ENCODE data around the gene GALNT9.

The GALNT9 gene

GRCh38 chr12:132291402-132292175, 37.8 kb downstream of the GALNT9 start:
- no peak for TF ChIP-seq CTCF (conservative IDR thresholded peaks at IDR 0.05; ENCODE audit: control insufficient read depth, insufficient read depth, low read depth, low read length)
- H3K4me3 ChIP-seq (ENCODE audit: control insufficient read depth, low read depth, low read length) = no peak overlapping the region
- DNase-seq (ENCODE audit: low read depth) = no peak

DNA sequence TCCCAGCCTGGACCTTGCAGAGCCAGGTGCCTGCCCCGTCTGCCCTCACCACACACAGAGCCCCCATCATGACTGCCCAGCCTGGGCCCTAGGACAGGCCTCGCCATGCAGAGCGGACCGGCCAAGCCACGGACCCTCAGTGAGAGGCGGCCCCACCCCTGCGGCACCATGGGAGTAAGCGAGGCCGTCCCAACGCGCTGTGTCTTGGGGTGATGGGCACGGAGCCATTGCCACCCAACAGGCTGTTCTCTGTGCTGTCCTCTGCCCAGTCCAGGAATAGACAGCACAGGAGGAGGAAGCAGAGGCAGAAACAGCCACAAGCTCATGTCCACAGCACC, 39.2 kb downstream of the GALNT9 start:
- DNase-seq (ENCODE audit: low read depth) = no peak
- TF ChIP-seq CTCF (conservative IDR thresholded peaks at IDR 0.05; ENCODE audit: control insufficient read depth, insufficient read depth, low read depth, low read length) = no peak
- H3K4me3 ChIP-seq (ENCODE audit: control insufficient read depth, low read depth, low read length) = no peak overlapping the region

DNA sequence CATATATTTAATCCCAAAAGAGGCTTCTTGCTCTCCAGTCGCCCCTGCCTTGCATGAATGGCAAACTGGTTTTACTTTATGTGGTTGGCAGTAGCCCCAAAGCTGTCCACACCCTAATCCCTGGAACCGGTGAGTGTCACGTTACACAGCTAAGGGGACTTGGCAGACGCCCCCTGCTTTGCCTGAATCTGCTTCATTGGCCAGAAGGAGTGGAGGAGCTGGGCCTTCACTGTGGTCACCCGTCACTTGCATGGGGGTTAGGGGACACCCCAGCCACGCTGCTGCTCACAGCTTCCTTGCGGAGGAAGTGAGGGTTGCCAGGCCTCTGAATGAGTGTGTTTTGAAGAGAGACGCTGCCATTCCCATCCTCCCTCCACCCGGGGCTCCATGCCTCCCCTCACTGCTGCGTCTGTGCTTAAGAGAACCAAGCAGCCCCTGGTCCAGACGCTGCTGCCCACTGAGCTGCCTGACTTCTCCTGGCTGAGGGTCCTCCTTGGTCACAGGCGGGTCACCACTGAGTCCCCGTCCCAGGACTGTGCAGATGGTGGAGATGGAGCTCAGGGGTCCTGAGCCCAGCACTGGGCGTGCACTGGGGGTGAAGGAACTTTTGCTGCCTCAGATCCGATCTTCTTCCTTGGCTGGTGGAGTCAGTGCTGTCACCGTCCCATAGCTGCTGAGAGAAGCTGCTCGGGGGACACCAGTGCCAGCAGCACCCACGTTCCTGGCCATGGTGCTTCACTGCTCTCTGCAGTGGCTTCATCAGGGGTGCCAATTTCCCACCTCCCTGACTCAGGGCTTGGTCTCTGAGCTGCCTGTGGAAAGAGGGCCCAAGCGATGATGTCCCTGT, 39.8 kb downstream of the GALNT9 start:
- no peak for TF ChIP-seq CTCF (conservative IDR thresholded peaks at IDR 0.05; ENCODE audit: control insufficient read depth, insufficient read depth, low read depth, low read length)
- no peak for DNase-seq (ENCODE audit: low read depth)

GRCh38 chr12:132288516-132289215, 40.7 kb downstream of the GALNT9 start:
- no peak for DNase-seq (ENCODE audit: low read depth)
- H3K4me3 ChIP-seq (ENCODE audit: control insufficient read depth, low read depth, low read length) = no peak overlapping the region
- TF ChIP-seq CTCF (conservative IDR thresholded peaks at IDR 0.05; ENCODE audit: control insufficient read depth, insufficient read depth, low read depth, low read length) = no peak

More for the DNA sequence above, 39.8 kb downstream of the GALNT9 start:
- H3K4me3 ChIP-seq (ENCODE audit: control insufficient read depth, low read depth, low read length) = no peak overlapping the region

DNA sequence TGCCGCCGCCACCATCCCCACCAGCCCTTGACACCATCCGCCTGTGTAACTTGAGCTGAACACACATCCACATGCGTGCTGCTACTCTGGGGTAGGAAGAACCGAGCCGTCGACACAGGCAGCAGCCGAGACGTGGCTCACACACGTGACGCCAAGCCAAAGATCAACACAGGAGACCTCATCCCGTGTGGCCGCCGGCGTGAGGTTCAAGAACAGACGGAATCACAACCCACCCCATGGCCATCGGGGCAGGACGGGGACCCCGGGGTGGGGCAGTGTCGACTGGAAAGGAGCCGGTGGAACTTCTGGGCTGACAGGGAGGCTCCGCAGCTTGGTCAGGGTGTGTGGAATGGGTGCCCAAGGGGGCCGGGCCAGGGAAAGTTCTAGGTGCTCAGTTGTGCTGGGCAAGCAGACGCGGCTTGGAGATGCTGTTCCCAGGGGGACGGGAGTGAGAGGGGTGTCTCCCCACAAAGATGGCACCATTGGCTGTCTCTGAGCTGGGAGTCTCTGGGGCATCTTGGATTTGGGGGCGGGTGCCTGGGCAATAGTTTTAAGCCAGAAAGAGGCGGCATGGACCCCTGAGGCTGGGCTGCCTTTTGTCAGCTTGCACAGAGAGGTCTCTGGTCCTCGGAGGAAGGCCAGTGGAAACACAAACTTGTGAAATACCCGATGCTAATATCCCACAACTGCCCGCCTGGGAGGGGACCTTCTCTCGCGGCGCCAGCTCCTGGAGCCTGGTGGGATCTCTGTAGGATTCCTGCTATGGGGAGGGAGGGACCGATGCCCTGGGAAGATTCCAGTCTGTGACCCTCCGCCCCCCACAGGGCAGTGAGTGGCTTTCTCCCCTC, 41.8 kb downstream of the GALNT9 start:
- no peak for DNase-seq (ENCODE audit: low read depth)
- H3K4me3 ChIP-seq (ENCODE audit: control insufficient read depth, low read depth, low read length) = no peak overlapping the region

More for the DNA sequence above, 41.8 kb downstream of the GALNT9 start:
- TF ChIP-seq CTCF (conservative IDR thresholded peaks at IDR 0.05; ENCODE audit: control insufficient read depth, insufficient read depth, low read depth, low read length) = no peak

Data from fibroblast of mammary gland (primary cell).